Left forelimb (tissue), 1 donor: ENCODE data around the gene KCNN3.

Experiments
- DNase-seq: peaks from one replicate; pipeline ENCODE4 v3.0.0-alpha.2; 2018; ENCODE audit warnings: low spot score

Gene KCNN3

DNA sequence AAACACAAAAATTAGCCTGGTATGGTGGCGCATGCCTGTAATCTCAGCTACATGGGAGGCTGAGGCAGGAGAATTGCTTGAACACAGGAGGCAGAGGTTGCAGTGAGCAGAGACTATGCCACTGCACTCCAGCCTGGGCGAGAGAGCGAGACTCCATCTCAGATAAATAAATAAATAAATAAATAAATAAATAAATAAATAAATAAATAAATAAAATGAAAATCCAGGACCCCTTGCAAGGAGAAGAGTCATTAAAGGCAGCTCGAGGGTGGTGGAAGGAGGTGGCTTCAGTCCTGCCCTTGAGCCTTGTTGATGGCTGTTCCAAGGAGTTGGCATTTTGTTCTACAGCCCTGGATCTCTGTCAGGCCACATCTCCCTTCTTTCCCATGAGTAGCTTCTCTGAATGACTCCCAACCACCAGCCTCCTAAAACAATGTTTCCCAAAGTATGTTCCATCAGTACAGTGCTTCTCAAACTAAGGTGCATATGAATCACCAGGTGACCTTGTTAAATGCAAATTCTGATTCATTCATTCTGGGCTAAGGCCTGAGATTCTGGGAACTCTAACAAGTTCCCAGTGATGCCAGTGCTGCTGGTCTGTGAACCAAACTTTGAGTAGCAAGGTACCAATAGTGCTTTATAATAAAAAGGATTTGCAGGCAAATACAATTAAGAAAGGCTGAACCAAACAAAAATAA is 99.0 kb downstream of the KCNN3 start:
- DNase-seq = no peak

GRCh38 chr1:154769193-154769895 is 100.7 kb downstream of the KCNN3 start:
- DNase-seq = no peak

DNA sequence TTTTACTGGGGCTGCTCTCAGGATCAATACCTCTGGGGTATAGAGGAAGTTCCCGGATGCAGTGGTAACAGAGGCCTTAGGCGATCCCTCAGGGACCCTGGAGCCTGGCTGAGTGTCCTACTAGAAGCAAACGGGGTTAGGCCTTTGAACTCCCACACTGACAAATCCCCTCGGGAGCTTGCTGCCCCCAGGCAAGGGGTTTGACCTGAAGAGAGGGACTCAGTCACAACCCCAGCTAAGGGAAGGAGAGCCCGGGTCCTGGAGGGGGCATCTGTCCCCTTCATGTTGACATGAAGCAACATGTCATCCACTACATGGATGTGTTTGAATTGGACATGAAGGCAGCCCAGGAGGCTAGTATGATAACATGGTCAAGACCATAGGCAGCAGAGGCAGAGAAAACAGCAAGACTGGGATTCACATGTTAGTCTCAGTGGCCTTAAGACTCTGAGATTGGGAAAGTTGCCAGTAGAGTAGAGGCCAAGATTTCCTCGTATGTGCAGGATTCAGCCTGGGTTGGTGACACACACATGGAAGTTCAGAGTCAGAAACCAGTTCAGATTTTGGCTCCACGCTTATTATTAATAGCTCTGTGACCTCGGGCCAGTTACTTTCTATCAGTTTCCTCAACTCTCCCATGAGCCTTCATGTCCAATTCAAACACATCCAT is 101.5 kb downstream of the KCNN3 start:
- DNase-seq = no peak

GRCh38 chr1:154767315-154768240 is 102.5 kb downstream of the KCNN3 start:
- peak; percentile 76 for DNase-seq

DNA sequence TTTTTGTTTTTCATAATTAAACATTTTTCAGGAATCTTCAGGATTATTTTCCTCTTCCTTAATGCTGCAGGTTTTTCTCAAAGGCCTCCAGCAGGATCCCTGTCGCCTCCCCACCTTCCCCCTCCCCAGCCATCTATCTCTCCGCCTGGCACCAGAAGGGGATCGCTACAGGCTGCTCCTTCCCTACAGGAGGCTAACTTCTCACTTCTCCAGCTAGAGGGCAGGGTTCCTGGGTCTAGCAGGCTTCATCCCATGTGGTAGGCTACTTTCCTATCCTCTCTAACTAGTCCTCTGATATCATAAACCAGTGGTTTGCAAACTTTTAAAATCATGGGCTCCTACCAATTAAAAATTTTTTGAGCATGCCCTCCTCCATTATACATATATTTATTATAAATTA is 104.1 kb downstream of the KCNN3 start:
- DNase-seq = no peak

DNA sequence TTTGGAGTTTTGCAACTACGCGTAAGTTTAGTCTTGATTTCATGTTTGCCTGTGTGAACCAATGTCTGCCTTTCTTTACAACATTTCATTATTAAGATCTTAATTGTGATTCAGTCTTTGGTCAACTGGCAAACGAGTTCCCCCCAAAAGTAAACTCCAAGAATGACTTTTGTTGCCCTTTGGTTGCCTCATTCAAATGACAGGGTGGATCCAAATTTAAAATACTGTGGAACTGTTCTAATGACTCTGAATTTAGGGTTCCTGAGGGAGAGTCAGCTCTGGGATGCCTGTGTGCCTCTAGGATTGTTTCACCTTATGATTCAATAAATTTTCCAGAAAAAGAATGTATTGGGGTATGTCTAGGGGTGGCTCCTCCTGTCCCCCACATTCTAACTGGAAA is 105.3 kb downstream of the KCNN3 start:
- no peak for DNase-seq

GRCh38 chr1:154764181-154764580 is 105.9 kb downstream of the KCNN3 start:
- no peak for DNase-seq

GRCh38 chr1:154760469-154760933 is 109.6 kb downstream of the KCNN3 start:
- no peak for DNase-seq

DNA sequence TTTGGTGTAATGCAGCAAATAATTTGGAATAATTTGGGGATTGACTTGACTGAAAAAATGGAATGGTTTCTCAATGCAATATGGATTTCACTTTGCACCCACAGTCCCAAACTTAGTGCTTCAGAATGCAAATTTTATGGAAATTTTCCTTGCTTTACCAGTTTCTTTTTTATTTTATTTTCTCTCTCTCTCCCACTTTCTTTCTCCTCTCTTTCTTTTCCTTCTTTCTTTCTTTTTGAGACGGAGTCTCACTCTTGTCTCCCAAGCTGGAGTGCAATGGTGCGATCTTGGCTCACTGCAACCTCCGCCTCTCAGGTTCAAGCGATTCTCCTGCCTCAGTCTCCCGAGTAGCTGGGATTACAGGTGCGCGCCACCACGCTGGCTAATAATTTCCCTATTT is 110.3 kb downstream of the KCNN3 start:
- DNase-seq = no peak

GRCh38 chr1:154759196-154759595 is 110.9 kb downstream of the KCNN3 start:
- no peak for DNase-seq

DNA sequence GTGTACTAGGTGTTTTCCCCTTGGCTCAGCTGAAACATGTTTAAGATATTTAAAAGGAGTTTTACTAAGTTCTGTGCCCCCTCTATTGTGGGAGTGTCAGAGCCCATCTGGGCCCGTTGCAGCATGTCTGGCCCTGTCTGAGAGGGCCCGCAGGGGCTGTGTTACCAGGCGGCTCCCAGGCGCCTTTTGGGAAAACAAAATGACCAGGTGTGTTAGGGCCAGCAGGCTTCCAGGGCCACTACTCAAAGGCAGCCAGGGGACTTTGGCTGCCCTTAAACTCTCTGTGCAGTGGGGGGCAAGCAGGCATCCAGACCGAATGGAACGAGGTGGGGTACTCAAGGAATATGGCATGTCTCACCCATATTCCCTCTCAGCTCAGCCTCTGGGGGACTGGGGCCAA is 111.7 kb downstream of the KCNN3 start:
- peak; percentile 33 for DNase-seq

DNA sequence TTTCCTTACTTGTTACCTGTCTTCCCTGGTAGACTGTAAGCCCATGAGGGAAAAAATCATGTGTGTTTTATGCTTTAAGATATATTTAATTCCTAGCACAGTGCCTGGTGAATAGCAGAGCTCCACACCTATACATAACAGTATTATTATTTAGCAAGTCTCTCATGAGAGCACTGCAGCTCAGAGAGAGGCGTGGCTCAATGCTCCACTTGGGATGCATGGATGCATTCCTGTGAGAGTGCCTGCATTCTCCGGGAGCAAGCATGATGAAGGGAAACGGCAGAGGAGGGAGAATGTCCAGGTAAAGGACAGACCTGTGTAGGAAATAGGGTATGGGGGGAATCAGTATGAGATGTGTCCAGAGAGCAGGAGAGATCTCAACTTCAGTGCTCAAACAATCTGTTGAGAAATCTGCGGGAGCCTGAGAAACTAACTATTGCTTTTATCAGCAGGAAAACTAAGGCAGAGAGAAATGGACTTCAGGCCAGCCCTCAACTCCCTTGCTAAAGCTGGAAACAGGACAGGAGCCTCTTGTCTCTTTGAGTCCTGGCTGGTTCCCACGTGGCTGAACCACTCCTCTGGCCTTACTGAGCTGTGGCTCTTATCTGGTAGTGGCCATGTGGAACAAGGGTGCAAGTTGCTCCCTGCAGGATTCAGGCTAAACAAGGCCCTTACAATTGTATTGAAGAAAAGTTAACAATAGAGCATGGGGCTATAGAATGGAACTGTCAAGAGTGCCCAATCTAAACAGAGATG is 113.1 kb downstream of the KCNN3 start:
- peak; percentile 20 for DNase-seq

GRCh38 chr1:154755858-154756730 is 114.0 kb downstream of the KCNN3 start:
- DNase-seq = no peak

DNA sequence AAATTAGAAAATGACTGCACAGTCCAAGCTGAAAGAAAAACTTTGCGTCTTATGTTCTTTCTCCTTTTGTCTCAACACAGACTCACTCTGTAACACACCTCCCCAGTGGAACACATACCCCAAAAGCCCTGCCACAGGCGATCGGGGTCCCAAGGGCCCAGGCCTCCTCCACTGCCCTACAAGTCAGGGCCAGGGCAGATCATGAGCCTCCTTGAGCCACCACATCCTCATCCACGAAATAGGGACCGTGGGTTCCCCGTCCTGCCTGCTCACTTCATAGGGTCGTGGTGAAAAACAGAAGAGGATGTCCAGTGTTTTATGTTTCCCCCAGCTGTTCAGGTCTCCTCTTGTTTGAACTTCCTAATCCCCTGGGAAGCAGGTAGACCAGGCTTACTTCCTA is 116.7 kb downstream of the KCNN3 start:
- no peak for DNase-seq

- DNase-seq = no peak
Observed at GRCh38 chr1:154752273-154753030, 117.6 kb downstream of the KCNN3 start.

DNA sequence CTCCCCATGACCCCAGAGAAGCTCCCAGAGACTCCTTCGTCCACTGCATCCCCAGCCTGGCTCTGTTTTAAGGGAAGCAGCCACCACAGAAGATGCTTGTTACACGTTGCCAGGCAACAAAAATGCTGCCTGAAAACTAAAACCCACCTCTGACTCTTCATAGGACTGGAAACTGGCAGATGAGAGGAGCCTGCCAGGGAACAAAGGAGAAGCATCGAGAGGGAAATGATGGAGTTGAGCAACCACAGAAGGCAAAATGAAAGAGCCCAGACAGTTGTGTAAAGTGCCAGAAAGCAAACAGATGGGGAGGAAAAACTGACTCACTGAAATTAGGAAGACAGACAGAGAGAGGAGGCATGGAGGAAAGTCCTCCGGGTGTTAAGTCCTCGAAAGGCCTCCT is 118.4 kb downstream of the KCNN3 start:
- DNase-seq = no peak

GRCh38 chr1:154750681-154751665 is 119.1 kb downstream of the KCNN3 start:
- no peak for DNase-seq

- DNase-seq = no peak
Observed at GRCh38 chr1:154749078-154749760, 120.9 kb downstream of the KCNN3 start.
